GM10266 (cell line): ENCODE data around the gene NPDC1.

Experiments used
- DNase-seq: peaks from one replicate; pipeline ENCODE4 v3.0.0; 2012; ENCODE audit errors: extremely low spot score
- CTCF ChIP-seq: IDR thresholded peaks from 2 replicates; pipeline ENCODE4 v1.5.1; 2012; ENCODE audit warnings: mild to moderate bottlenecking, low read depth; ENCODE audit not compliant: control insufficient read depth, insufficient read depth; ENCODE audit errors: missing control alignments

The NPDC1 gene

DNA sequence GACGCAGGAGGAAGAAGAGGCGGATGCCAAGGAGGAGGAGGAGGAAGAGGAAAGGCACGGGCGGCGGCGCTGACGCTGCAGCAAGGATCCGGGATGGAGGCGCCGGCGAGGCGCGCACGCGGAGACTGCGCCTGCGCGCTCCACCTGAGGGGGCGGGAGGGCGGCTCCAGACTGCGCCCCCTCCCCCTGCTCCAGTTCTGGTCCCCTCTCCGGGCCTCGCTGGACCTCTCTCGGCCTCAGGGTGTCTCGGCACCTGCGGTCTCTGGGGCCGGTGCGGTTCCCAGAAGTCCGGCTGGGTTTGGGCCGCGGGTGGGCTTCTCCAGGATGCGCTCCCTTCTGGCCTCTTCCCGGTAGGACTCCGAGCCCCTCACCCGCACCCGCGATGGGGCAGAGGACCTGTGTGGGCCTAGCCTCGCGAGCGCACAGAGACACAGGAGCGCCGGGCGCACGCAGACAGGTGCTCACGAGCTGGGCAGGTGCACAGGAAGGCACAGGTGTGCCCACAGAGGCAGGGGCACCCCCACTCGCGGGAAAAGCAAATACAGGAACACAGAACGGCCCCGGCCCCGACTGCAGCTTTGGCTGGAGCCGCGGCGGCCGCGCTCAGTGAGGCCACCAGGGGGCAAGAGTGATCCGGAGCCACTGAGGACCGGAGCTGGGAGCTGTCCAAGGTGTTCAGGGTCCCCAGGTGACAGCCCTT, at the start of gene NPDC1:
NPDC1 (minus strand) TSS at position 90 of the 700 bp plus-strand sequence. CDS start 188 bp downstream, outside the sequence.
- DNase-seq: peak; percentile 97
- TF ChIP-seq CTCF: peak; percentile 88

- TF ChIP-seq CTCF: no peak
Measured at GRCh38 chr9:137089232-137089947, 43.4 kb upstream of the NPDC1 start.

DNA sequence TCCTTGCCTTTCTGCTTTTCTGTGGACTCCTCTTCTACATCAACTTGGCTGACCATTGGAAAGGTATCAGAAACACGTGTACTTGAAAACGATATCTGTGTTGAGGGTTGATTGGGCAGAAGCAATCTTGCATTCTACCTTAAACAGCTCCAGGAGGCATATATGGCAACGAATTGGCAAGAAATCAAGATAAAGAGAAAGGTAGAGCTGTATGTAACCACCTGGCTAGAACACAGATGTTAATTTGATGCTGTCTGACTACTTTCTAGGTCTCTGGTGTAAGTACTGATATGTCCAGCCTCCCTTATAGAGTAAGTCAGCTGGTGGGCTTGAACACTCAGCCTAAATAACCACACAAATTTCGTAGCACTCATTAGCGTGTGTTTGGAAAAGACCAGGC, 42.1 kb upstream of the NPDC1 start:
- no peak for DNase-seq
- no peak for TF ChIP-seq CTCF

More at GRCh38 chr9:137089232-137089947, 43.4 kb upstream of the NPDC1 start:
- DNase-seq: no peak

DNA sequence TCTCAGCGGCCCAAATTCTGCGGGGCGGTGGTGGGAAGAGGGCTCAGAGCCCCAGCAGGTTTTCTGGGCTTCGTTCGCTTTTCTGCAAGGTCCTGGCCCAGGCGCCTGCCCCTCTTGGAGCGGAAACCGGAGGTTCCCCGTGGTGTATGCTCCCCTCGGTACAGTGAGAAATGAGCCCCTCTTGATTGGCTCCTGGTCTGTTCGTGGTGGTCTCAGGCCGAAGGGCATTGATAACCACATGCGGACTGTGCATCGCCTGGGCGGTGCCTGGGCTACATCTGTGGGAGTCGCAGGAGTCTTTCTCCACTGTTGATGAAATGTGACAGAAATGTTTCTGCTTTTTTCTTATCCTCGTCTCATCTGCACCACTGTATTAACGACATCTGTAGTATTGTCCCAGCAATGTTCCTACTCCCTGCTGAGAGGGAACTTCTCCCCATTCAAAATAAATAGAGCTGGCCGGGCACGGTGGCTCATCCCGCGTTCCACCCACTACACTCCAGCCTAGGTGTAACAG, 41.5 kb upstream of the NPDC1 start:
- peak; percentile 38 for DNase-seq
- no peak for TF ChIP-seq CTCF

DNA sequence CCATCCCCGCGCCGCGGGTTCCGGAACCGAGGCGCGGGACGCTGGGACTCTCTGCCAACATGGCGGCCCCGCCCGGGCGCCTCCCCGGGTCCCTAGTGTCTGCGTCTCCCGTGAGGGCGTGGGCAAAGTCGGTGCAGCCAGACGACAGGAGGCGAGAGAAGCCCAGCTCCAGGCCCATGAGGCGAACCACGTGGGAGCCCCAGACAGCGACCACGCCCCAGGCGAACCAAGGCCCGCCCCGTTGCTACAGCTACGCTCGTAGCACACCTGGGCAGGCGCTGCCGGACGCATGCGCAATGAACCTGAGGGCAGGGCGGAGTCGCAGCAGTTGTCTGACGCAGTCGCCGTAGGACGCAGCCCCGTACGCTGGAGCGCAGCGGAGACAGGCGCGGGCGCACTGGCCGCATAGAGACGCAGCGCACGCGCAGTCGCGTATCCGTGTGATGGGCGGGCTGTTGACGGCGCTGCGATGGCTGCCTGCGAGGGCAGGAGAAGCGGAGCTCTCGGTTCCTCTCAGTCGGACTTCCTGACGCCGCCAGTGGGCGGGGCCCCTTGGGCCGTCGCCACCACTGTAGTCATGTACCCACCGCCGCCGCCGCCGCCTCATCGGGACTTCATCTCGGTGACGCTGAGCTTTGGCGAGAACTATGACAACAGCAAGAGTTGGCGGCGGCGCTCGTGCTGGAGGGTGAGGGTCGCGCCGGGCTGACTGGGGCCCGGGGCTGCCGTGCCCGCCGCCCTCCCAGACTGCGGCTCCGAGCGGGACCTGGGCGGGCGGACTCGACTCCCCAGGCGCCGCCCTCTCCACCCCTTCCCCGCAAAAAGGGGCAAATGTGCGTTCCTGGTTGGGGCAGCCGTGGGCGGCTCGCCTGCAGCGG, 40.8 kb upstream of the NPDC1 start, which contains the start of gene MAN1B1:
MAN1B1 (plus strand) TSS at position 455 of the 878 bp plus-strand sequence; CDS start at position 470, 15 bp downstream.
- DNase-seq: peak; percentile 99
- TF ChIP-seq CTCF: no peak

- no peak for TF ChIP-seq CTCF
- DNase-seq: no peak
Measured at GRCh38 chr9:137085920-137086530, 40.0 kb upstream of the NPDC1 start.
